Anterior cingulate cortex (tissue), 58 donors: Measurements from ENCODE around the gene CEP57.
"Not testable (repeated sequence)": the region's sequence is repeated elsewhere in the genome, so short reads cannot be mapped to it uniquely, and the experiment has no call there.

Source experiments
- DNase-seq, 58 donors: peaks; one replicate each; lab custom pipeline; 2025; lab: John Stamatoyannopoulos, UW

CEP57 gene

DNA sequence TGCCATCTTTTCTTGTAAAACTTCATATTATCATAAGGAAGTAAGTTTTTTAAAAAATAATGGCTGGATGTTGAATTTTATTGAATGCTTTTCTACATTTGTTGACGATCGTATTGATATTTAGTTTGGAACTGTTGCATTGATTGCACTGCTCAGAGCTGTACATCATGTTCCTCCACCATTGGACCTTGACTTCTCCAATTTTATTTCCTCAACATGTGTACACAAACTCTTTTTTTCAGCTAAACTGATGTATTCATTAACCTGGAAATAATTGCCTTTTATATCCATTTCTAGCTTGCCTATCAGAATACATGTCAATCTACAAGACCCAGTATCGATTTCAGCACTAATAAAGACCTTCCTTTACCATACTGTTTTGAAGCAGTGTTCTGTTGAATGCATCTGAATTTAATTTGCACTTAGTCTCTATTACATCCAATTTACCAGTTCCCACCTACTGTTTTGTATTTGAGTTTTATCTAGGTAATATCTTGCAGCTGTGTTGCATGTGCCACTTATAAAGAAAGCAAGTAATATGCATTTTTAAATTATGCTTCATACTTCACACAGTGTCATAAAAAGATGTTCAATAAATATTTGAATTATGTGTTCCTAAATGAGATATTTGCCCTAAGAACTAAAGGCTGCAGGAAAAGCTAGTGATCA, 5.5 kb downstream of the CEP57 start:
- DNase-seq = no peak

GRCh38 chr11:95796501-95796900, 6.2 kb downstream of the CEP57 start:
- no peak for DNase-seq

DNA sequence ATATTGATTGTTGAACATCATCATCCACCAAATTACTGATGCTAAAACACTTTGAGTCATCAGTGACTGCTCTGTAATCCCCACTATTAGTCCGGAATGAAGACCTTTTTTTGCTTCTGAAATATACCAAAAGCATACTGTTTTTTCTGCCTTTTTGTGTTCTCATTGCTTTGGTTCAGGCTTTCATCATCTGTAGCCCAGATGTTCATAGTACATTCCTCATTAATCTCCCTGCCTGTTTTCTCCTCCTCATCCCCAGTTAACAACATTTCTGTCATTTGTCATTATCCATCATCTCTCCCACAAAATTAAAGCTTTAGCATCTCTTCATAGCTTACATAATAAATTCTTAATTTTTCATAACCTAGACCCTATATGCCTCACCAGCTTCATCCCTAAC, 9.2 kb downstream of the CEP57 start:
- DNase-seq = no peak

DNA sequence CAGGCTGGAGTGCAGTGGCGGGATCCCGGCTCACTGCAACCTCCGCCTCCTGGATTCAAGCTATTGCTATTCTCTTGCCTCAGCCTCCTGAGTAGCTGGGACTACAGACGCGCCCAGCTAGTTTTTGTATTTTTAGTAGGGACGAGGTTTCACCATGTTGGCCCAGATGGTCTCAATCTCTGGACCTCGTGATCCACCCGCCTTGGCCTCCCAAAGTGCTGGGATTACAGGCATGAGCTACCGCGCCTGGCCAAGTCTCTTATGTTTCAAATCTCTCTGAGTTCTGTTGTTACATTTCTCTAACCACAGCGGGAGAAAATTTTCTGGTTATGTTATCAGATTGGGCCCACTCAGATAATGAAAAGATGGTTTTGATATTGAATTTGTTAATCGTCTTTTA, 10.1 kb downstream of the CEP57 start:
- no peak for DNase-seq

GRCh38 chr11:95802806-95803205, 12.5 kb downstream of the CEP57 start:
- no peak for DNase-seq

DNA sequence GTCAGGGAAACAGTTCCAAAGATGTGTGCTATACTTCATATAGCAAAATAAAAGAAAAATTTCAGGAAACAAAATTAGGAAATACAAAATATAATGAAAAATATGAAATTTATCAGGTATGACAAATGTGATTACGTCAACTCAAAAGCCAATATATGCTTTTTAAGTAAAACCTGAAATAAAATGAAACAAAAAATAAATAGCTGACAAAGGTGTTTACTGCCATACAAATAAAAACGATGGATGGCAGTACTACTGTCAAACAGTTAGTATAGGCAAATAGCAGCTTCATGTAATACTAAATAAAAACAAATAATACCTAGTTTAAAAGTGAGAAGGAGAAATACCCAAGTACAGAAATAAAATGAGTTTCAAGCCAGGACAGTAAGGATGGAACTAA, 13.7 kb downstream of the CEP57 start:
- no peak for DNase-seq

GRCh38 chr11:95805869-95806268, 15.6 kb downstream of the CEP57 start:
- no peak for DNase-seq

GRCh38 chr11:95806464-95806863, 16.2 kb downstream of the CEP57 start:
- not testable (repeated sequence) for DNase-seq

- DNase-seq = not testable (repeated sequence)
Observed at GRCh38 chr11:95811052-95811451, 20.8 kb downstream of the CEP57 start.

DNA sequence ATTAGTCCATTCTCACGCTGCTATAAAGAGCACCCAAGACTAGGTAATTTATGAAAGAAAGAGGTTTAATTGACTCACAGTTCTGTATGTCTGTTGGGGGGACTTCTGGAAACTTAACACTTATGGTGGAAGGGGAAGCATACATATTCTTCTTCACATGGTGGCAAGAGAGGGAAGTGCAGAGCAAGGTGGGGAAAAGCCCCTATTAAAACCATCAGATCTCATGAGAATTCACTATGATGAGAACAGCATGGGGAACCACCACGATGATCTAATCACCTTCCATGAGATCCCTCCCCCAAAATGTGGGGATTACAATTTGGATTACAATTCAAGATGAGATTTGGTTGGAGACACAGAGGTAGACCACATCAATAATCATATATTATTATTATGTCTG, 25.7 kb downstream of the CEP57 start:
- DNase-seq = no peak

DNA sequence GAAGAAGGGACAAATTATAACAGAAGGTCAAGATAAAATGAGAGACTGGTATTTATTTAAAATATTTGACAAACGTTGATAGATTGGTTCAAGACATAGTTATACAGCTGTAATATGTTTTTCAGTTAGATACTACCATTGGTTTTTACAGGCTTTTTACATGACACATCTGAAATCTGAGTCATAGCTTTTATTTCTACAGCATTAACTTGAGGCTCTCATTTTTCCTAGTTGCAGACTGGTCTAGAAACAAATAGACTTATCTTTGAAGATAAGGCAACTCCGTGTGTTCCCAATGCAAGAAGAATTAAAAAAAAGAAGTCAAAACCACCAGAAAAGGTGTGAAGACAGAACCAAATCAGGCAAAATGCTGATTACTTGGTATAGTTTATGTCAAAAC, 31.3 kb downstream of the CEP57 start:
- DNase-seq = no peak

- DNase-seq = no peak
Observed at GRCh38 chr11:95827696-95828095, 37.4 kb downstream of the CEP57 start.

DNA sequence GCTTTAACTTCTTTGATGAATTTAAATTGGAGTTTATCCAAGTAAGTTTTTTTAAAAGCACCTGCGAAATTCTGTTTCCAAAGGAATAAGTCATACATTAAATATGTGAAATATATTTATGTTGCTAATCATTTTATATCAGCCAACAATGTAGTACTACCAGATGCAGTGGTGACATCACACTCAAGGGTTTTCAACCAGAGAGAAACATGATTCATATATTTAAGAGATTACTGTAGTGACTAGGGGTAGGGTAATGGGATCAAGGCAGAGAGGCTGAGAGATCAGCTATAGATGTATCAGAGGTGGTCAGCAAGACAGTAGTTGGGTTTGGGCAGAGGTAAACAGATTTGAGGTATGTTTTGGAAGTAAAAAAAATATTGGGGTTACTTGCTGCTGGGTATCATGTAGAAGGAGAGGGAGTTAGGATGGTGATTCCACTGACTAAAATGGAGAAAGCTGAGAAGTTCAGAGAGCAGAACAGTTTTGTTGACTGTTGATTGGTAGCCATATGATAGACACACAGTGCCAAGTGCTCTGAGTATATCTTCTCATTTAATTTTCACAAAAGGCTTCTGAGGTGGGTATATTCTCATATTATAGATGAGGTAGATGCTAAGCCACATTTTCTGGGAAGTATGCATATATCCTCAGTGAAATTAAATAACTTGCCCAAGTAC, 39.4 kb downstream of the CEP57 start:
- no peak for DNase-seq

DNA sequence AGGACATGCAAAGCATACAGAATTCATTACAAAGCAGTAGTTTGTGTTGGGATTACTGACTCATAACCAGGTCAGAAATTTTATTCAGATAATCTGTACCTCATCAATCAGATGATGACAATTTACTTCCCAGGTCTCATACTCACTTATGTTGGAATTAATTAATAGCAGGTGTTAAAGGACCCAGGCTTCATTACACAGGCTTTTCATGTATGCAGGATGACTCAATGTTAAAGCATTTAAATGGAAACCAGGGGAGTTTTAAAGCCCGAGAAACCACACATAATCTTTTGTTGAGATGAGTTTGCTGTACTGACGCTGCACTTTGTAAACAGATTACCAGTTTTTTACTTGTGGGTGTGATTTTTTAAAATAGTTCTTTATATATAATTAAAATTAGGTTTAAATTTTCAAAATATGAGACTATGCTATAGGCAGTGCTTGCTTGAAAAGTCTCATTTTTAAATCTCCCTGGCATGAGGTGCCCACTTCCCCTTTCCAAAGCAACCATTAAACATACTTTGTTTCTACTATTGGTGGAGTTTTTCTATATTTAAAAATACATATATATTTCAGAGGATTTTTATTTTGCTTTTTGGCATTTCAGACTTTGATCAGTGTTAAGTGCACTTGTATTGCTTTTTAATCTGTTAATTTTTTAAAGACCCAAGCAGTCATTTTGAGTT, 41.0 kb downstream of the CEP57 start:
- DNase-seq = no peak

DNA sequence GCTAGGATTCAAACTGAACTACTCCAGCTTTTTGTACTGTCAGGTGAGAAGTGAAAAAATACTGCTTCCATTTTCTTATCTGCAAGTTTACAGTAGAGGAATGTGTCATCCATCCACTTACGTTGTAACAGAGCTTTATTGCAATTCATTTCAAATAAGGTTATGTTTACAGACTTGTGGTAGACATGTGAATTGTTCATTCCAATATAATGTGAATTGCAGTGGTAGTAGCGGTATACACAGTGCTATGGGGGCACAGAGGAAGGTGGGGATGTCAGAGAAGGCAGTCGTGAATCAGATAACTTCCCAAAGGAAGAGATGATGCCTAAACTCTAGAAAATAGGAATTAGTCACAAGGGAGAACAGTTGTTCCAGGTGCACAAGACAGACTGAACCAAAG, 42.5 kb downstream of the CEP57 start:
- no peak for DNase-seq

DNA sequence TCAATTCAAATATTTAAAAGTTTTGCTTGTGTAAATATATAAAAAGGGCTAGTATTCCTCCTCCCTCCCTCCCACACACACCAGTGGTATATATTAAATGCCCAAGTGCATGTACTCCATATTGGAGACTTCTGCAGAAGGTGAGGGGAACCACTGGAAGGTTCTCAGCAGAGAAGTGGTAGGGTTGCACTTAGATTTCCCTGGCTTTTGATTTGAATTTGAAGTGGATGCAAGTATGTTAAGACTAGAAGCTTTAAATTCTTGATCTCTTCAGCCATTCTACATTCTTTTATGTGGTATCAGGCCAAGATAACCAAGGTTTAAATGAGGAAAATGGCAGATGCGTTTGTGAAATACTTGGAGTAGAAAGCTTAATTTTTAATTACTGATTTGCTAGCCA, 43.1 kb downstream of the CEP57 start:
- no peak for DNase-seq

GRCh38 chr11:95835351-95835750, 45.1 kb downstream of the CEP57 start:
- no peak for DNase-seq

- DNase-seq = peak in 42 of 58 donors; percentile 1 to 79 (median 16)
Observed at GRCh38 chr11:95835768-95836488, 45.6 kb downstream of the CEP57 start.

- DNase-seq = no peak
Observed at GRCh38 chr11:95845167-95845566, 54.9 kb downstream of the CEP57 start.

GRCh38 chr11:95849087-95849825, 59.0 kb downstream of the CEP57 start:
- peak in 25 of 58 donors; percentile 3 to 64 (median 24) for DNase-seq
